Urinary bladder (tissue), 4 donors: Measurements from ENCODE around the gene MEF2D. TPM values are rescaled to one million over a fixed set of nuclear protein-coding genes. Genes with fewer than 3 reads are reported as not detected.

Experiments used
- DNase-seq: peaks from one replicate; pipeline ENCODE4 v3.0.0-alpha.2; 2015; ENCODE audit errors: extremely low spot score
- H3K27ac ChIP-seq: one replicate; pipeline ENCODE4 v1.5.1; 2013; ENCODE audit warnings: low read depth, mild to moderate bottlenecking, moderate library complexity
- H3K36me3 ChIP-seq: one replicate; pipeline ENCODE4 v1.6.1; 2013; ENCODE audit warnings: mild to moderate bottlenecking, moderate library complexity; ENCODE audit not compliant: insufficient read depth
- H3K4me1 ChIP-seq: one replicate; pipeline ENCODE4 v1.6.1; 2013; ENCODE audit warnings: mild to moderate bottlenecking, moderate library complexity; ENCODE audit not compliant: insufficient read depth
- H3K4me3 ChIP-seq: one replicate; pipeline ENCODE4 v1.5.1; 2013; ENCODE audit warnings: low read depth, low read length
- WGBS: extraction: QIAGEN DNeasy Blood & Tissue Kit; methylation state at CpG from one replicate; pipeline ENCODE4 v1.1.7; 2013; 5-methylcytosine and 5-hydroxymethylcytosine counted together
- polyA plus RNA-seq: library from polyadenylated mRNA; stranded (reverse); fragments of 200-250 nt; gene quantifications from one replicate; pipeline ENCODE4 v1.2.3, GENCODE V29; 2013
- total RNA-seq: library from RNA; depleted of rRNA; stranded (reverse); fragments of >200 nt; gene quantifications from one replicate; pipeline ENCODE4 v1.2.3, GENCODE V29; 2014
- donor health status: healthy with polysubstance abuse.
- donor health status: healthy.

Gene MEF2D
- total and polyA plus RNA-seq, 2 donors, result 10.0 to 55.5 TPM

DNA sequence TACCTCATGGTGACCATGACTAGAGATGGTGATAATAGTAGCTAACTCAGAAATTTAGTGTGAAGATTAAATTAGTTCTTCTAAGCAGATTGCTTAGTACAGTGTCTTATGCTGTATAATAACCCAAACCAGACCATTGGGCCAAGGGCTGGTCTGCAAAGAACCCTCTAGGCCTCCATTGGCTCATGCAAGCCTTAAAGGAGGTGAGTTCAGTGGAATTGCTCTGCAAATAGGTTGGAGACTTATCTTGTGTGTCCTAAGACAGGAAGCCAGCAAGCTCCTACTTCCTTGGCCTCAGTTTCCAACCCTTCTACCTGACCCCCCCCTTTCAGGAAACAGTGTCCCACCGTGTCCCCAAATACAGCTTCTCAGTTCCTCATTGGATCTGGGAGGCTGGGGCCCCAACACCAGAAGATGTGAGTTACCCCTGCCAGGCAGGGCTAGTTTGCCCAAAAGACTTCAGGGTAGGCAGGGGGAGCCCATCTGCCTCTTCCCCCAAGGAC, 1.9 kb upstream of the MEF2D start:
- DNase-seq, result no peak
- no peak overlapping the region for H3K4me3 ChIP-seq
- 7% methylated on average over 1 of the region's 1 CpG for WGBS
- H3K36me3 ChIP-seq, result no peaks in the 10 kb centered on the region
- H3K27ac ChIP-seq, result peak overlapping the region; percentile 100
- H3K4me1 ChIP-seq, result no peaks in the 10 kb centered on the region

GRCh38 chr1:156500793-156501506, 375 bp upstream of the MEF2D start:
- H3K4me1 ChIP-seq, result peaks cover 2% of the 10 kb centered on the region
- H3K36me3 ChIP-seq, result no peaks in the 10 kb centered on the region
- H3K4me3 ChIP-seq, result peak overlapping the region; percentile 95
- peak overlapping the region; percentile 100 for H3K27ac ChIP-seq
- DNase-seq, result peak; percentile 86
- under 1% methylated on average over 57 of the region's 57 CpGs for WGBS

DNA sequence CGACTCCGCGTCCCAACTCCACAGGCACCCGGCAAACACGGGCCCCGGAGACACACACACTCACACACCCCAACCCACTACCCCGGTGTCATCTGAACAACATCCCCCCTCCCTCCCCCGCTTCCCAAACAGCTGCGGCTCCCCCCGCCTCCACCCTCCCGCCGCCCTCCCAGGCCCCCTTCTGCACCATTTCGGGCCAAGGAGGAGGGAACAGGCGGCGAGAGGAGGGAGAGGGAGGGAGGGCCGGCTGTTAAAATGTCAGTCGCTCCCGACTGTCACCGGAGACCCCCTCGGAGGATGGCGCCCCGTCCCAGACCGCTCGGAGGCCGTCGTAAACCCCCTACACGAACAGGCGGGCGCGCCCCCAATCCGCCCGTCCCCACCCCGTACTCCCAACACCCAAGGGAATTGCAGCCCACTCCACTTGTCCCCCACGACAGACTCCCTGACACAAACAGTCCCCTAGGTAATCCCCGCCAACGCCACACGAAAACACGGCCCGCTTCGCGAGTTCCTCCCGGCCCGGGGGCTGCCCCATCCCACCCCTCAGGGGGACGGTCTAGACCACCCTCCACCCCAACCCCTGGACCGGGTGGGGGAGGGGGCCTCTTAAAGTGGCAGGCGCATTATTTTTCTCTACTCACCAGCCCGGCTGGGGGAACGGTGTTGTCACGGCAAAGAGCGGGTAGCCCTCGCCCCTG, 583 bp downstream of the MEF2D start:
- no peak for DNase-seq
- Histone ChIP-seq H3K4me1 (peaks cover 2% of the 10 kb centered on the region), H3K36me3 (no peaks in the 10 kb centered on the region), H3K4me3 (peak overlapping the region; percentile 95), H3K27ac (peak overlapping the region; percentile 97)
- WGBS, result under 1% methylated on average over 51 of the region's 51 CpGs

DNA sequence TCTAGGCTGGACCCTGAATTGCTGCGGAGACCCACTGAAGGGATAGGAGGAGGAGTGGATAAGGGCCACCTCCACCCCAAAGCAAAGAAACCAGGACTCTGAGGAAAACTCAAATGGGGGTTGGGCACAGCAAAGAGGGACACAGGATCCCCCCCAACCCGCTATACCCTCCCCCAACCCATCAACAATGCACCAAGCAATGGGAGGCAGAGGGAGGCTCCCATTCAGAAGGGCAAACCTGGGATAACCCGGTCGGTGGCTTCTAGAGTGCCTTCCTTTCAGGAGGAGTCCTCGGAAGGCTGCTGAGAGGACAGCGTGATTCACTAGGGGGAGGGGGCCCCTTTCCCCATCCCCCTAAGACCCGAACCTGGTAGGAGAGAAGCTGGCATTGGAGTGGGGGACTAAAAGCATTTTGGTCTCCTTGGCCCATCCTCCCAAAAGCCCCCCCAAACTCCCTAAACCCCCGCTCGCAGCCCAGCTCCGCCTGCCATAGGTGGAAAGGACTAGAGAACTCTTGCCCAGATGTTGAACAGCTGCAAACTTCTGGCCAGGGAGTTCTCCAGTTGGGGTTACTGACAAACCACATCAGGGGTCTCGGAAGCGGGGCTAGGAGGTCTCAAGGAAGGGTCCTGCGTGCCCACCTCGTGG, 1.3 kb downstream of the MEF2D start:
- peak overlapping the region; percentile 95 for H3K4me3 ChIP-seq
- 1% methylated on average over 14 of the region's 14 CpGs for WGBS
- H3K4me1 ChIP-seq, result peaks cover 2% of the 10 kb centered on the region
- H3K36me3 ChIP-seq, result no peaks in the 10 kb centered on the region
- DNase-seq, result no peak
- peak overlapping the region; percentile 64 for H3K27ac ChIP-seq

DNA sequence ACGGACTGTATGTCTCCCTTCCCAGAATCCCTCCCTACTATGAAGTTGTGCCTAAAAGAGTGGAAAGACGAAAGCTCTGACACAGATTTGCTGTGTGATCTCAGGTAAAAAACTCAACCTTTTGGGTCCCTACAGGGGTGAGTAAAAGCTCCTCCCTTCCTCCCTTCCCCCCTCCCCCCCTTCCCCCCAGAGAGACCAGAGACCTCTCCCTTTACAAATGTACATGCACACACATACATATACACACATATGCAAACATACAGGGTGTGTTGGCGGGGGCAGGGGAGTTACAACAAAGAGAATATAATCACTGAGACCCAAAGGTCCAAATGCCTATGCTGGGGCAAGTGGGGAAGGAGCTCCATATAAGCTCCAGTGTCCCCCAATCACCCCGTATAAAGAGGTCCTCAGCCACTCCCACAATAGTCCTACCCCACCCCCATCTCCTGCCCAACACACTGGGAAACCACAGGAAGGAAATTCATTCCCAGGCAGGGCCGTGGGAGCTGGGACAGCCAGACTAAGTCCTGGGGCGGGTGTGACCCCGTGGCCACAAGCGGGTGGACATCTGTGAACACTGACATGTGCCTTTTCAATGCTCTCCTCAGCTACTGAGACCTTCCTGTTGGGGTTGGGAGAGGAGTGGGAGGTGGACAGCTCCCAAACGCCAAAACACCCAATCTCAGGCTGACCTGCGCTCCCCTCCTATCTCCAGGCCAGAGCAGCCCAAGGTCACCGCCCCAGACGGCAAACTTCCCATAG, 2.0 kb downstream of the MEF2D start:
- Histone ChIP-seq H3K4me1 (peaks cover 2% of the 10 kb centered on the region), H3K27ac (peak overlapping the region; percentile 64), H3K4me3 (peak overlapping the region; percentile 95), H3K36me3 (no peaks in the 10 kb centered on the region)
- DNase-seq, result no peak
- 15% methylated on average over 12 of the region's 12 CpGs for WGBS

DNA sequence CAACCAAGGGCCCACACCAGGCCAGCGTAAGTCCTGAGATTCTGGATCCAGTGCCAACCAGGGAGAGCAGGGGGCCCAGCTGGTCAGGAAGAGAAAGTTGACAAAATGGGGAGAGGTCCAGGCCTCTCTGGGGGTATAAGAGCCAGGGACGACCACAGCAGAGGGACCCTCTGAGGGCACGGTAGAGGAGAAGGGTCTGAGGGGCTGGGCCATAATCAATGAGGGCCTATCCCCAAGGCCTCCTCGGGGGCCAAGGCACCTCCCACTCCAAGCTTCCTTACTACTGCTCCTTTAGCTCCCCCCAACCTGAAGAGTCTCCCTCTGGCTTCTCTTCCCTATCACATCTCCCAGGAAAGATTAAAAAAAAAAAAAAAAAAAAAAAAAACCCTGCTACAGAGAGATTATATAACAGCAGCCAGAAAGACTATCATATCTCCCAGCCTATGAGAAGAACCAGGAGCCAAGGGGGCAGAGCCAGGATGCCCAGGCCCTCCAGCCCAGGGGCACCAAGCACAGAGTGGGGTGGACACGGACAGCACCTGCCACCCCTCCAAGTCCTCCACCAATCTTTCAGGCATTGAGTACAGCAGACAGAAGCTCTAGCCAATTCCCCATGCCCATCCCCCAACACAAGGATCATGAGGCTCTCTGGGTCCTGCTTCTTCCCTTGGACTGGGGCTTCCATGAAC, 2.7 kb downstream of the MEF2D start:
- Histone ChIP-seq H3K4me1 (peaks cover 2% of the 10 kb centered on the region), H3K36me3 (no peaks in the 10 kb centered on the region), H3K4me3 (peak overlapping the region; percentile 95), H3K27ac (peak overlapping the region; percentile 6)
- no peak for DNase-seq
- 44% methylated on average over 5 of the region's 5 CpGs for WGBS

GRCh38 chr1:156497078-156497742, 3.4 kb downstream of the MEF2D start:
- peaks cover 2% of the 10 kb centered on the region for H3K4me1 ChIP-seq
- H3K4me3 ChIP-seq, result no peak overlapping the region
- H3K27ac ChIP-seq, result no peak overlapping the region
- no peak for DNase-seq
- H3K36me3 ChIP-seq, result no peaks in the 10 kb centered on the region
- WGBS, result 54% methylated on average over 11 of the region's 11 CpGs

- WGBS, result 38% methylated on average over 10 of the region's 10 CpGs
- Histone ChIP-seq H3K27ac (no peak overlapping the region), H3K4me3 (no peak overlapping the region), H3K4me1 (peaks cover 2% of the 10 kb centered on the region), H3K36me3 (no peaks in the 10 kb centered on the region)
- DNase-seq, result no peak
These were observed 4.3 kb downstream of the MEF2D start for GRCh38 chr1:156496211-156496761.

GRCh38 chr1:156495401-156496140, 5.0 kb downstream of the MEF2D start:
- no peak overlapping the region for H3K27ac ChIP-seq
- H3K4me1 ChIP-seq, result peaks cover 2% of the 10 kb centered on the region
- H3K4me3 ChIP-seq, result no peak overlapping the region
- no peak for DNase-seq
- WGBS, result 60% methylated on average over 9 of the region's 9 CpGs
- H3K36me3 ChIP-seq, result no peaks in the 10 kb centered on the region

- no peak overlapping the region for H3K4me3 ChIP-seq
- peaks cover 4% of the 10 kb centered on the region for H3K4me1 ChIP-seq
- no peak overlapping the region for H3K27ac ChIP-seq
- 37% methylated on average over 7 of the region's 7 CpGs for WGBS
- no peak for DNase-seq
- no peaks in the 10 kb centered on the region for H3K36me3 ChIP-seq
These were observed 6.2 kb downstream of the MEF2D start for GRCh38 chr1:156494309-156494895.

- Histone ChIP-seq H3K4me3 (no peak overlapping the region), H3K4me1 (peaks cover 6% of the 10 kb centered on the region), H3K27ac (peak overlapping the region; percentile 12), H3K36me3 (no peaks in the 10 kb centered on the region)
- DNase-seq, result no peak
These were observed 6.8 kb downstream of the MEF2D start for GRCh38 chr1:156493742-156494141.
